Right hindlimb (tissue), 1 donor: ENCODE data around the gene PSD4.

Experiments
- DNase-seq: peaks from one replicate; pipeline ENCODE4 v3.0.0-alpha.2; 2018

The PSD4 gene

GRCh38 chr2:113169586-113169985 lies 4.2 kb upstream of the PSD4 start:
- DNase-seq: no peak

- no peak for DNase-seq
Measured at GRCh38 chr2:113171334-113172075, 2.3 kb upstream of the PSD4 start.

DNA sequence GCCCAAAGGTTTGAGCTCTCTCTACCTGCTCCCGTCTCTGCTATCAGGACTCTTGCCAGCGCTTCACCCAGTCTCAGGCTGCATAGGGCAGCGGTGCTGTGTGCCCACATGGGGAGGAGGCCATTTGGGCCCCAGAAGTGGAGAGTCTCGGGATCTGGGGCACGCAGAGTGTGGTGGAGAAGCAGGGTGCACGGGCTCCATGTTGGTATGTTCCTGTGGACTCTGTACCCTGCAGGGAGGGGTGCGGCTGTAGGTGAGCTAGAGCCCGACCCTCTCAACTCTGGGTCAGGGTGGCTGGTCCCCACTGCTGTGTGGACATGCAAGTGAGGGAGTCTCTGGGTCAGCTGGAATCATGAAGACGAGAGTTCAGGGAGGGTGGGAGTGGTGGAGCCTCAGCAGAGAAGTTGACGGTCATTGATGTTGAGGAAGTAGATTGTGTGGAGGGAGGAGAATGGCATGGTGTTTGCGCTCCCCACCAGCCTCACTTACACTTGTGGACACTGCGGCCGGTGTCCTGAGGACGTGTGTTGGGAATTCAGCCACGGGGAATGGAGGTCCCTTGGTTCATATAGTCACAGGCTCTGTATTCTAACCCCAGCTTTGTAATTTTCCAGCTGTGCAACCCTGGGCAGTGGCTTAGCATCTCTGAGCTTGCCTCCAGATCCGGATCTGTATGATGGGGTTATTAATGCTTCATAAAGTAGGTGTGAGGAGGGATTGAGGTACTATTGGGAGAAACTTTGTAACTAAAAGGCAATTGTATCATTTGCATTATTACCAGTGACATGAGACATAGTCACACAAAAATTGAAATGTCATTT lies 840 bp upstream of the PSD4 start:
- DNase-seq: no peak

DNA sequence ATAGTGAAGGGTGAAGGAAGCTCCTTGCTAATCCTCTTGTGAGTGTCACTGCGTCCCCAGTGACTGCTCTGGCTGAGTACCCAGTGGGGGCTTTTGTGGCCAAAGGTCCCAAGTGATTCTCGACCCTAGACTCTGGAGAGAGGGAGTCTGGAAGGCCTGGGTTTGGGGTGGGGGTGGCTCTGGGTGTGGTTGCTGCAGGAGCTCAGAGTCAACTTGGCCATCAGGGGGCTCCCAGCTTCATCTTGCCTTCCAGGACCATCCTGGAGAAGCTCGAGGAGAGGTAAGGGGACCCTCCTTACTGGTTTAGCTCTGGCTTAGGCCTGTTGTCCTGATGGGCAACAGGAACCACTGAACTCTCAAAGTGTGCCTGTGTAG lies 592 bp downstream of the PSD4 start:
- no peak for DNase-seq

- DNase-seq: no peak
Measured at GRCh38 chr2:113175042-113175628, 1.4 kb downstream of the PSD4 start.

DNA sequence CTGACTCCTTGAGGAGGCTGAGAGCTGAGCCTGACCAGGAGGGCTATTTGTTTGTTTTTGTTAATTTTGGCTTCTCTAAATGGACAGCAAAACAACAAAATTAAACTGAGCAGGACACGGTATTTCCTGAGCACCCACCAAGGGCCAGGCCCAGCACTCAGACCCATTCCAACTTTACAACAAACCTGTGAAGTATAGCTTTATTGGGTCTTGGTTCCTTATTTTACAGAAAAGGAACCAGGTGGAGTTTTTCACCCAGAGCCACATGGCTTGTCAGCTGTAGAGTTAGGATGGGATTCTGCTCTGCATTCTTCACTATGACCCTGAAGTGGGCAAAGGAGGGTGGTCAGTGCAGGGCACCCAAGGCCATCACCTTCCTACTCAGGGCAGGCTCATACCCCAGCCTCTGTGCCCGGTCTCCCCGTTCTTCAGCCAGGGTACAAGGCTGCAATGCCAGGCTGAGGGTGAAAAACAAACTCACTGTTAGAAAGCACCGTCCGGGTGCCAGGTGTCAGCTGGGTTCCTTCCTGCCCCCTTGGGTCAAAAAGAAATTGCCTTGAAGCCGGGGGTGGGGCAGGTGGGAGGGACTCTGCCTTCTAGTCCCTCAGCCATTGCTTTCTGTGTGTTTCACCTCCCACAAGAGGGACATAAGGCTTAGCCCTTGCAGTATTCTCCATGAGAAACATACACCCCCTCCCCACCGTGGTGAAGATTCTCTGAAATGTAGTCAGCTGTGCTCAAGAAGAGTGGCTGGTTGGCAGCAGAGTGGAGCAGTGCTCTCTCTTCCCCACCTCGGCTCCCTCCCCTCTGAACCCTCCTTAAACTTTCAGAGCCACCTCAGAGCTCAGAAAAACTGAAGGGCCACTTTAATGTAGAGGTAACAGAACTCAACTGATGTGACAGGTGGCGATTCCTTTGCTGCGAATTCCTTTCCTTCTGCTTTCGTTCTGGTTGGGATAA lies 2.2 kb downstream of the PSD4 start:
- no peak for DNase-seq

DNA sequence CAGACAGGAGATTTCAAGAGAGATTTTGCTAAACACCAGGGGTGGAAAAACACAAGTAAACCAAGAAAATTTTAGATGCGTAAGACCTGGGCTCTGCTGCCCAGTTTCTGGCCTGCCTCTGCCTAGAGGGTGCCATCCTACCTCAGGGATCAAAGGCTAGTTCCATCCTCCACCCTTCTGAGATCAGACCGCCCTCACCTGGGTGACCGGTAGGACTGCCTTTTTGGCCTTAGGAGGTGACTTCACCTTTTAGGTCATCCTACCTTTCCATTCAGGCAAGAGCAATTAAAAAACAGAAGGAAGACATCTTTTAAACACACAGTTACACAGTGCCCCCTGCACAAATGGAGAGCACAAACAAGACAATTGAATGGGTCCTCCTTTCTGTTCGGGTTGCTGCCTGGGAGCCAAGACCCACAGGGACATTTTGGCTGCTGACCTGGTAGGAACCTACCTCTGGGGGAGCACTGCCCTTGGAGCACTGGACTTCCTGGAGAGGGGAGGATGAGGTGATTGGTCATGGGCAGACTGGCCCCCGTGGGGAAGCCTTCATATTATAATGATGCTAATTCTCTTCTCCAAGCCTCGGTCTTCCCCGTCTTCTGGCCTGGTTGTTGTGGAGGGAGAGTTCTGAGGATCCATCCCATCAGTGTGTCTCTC lies 3.1 kb downstream of the PSD4 start:
- DNase-seq: no peak

DNA sequence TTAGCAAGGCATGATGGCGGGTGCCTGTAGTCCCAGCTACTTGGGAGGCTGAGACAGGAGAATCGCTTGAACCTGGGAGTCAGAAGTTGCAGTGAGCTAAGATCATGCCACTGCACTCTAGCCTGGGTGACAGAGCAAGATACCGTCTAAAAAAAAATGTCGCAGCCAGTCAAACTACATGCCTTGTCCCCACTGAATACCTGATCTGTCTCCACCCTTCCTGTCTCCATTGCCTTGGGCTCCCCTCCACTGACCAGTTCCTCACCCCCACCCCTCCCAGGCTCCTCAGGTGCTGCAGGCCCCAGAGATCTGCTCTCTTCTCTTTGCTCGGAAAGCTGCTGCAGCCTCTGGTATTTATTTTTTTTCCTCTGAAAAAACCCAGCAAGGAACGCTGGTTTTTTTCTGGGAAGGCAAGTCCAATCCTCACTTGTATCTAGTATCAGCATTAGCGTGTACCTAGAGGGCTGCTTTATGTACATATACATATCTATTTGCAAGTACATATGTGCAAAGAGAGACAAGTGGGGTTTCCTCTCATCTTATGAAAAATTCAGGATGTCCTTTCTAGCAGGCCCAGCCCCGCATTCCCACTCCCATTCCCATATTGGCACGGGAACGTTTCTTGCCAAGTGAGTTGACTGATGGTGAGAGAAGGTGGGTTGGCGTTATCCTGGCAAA lies 4.4 kb downstream of the PSD4 start:
- DNase-seq: no peak

GRCh38 chr2:113178891-113179290 lies 5.1 kb downstream of the PSD4 start:
- DNase-seq: no peak

GRCh38 chr2:113179446-113180045 lies 5.8 kb downstream of the PSD4 start:
- no peak for DNase-seq

DNA sequence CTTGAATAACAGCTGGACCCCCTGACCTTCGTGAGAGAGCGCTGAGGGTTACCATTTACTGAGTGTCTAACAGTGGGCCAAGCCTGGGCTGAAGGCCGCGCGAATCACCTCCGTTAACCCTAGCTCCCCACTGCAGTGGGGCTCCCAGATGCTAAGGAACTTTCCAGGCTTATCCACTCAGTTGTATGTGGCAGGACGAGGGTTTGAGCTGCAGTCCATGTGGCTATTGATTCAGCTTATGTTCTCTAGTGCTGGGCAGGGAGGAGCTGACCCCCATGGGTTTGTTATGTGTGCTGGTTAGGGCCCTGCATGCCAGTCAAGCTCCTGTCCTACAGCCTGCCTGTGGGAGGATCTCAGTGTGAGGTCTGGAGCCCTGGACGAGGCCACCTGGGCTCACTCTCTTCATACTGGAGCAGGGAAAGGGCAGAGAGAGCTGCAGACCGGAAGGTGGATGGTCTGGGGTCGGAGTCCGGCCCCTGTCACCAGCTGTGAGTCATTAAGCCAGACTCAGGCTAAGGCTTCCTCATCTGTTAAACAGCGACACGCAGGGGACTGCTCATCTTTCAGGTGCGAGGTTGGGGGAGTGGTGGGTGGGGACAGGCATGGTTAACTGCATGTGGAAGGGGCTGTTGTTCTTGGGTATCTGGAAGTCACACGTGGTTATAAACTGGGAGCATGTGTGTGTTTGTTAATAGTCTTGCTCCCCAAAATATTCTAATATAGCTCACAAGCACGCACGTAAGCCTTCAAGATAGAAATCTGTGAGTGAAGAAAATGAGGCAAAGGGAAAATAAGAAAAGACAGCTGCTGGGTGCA lies 6.6 kb downstream of the PSD4 start:
- DNase-seq: no peak

GRCh38 chr2:113181258-113182051 lies 7.7 kb downstream of the PSD4 start:
- DNase-seq: no peak

DNA sequence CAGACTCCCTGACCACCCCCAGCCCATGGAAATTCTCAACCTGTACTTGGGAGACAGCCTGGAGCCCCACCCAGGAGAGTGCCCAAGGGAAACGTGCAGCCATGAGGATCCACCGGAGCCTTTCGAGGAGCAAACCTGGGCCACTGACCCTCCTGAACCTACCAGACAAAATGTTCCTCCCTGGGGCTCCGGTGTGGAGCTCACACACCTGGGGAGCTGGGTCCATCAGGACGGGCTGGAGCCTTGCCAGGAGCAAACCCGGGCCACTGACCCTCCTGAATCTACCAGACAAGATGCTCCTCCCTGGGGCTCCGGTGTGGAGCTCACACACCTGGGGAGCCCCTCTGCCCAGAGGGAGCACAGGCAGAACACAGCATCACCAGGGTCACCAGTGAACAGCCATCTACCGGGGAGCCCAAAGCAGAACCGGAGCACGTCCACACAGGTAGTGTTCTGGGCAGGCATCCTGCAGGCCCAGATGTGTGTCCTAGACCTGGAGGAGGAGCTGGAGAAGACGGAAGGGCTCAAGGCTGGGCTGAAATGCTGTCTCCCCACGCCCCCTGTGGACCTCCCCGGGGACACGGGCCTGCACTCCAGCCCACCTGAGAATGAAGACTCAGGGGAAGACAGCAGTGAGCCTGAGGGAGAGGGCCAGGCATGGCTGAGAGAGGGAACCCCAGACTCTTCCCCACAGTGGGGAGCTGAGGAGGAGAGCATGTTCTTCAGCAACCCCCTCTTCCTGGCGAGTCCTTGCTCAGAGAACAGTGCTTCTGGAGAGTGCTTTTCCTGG lies 8.9 kb downstream of the PSD4 start:
- no peak for DNase-seq

GRCh38 chr2:113183264-113183663 lies 9.5 kb downstream of the PSD4 start:
- DNase-seq: no peak

DNA sequence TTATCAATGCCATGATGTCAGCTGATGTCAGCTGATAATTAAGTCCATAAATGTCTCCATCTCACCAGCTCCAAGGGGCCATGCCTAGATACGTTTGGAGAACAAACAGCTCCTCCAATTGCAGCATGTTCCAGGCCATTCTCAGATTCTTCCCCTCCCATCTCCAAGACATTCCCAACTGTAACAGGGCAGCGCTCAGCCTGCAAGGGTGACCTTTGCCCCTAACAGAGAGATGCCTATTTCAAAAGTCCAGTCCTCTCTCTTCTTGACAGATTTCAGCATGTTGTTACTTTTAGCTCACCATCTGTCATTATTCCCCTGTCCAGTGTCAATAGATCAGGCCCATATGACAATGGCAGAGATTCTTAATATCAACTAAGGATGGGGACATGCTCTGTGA lies 9.9 kb downstream of the PSD4 start:
- DNase-seq: no peak

DNA sequence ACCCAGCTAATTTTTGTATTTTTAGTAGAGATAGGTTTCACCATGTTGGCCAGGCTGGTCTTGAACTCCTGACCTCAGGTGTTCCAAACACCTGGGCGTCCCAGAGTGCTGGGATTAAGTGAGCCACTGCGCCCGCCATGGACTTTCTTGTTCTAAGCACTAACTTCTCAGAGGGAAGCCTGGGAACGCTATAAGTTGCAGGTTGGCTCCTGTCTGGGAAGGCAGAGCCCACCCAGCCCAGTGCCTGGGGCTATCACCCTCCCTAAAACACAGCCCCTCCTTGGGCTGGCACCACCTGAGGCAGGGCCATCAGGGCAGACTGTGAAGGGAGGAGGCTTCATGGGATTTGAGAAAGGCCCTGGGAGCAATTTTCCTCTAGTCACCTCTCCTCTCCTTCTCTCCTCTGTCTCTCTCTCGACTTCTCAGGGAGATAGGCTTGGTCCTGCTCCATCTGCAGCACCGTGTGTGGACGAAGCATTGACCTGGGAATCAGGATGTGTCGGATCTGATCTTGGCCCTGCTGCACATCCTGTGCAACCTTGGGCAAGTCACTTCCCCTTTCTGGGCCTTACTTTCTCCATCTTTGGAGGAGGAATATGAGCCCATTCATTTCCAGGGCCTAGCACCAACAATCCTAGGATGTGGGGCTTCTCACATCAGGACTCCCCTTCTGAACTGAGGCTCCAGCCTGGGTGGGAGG lies 10.9 kb downstream of the PSD4 start:
- DNase-seq: no peak

- no peak for DNase-seq
Measured at GRCh38 chr2:113185664-113186432, 12.1 kb downstream of the PSD4 start.
